Gastroesophageal sphincter (tissue), 3 donors: Measurements from ENCODE around the gene KIAA0825.

Experiments
- CTCF ChIP-seq, 4 experiments: fragments of 200-600 bp in 2 of 4; fragments of 450-650 bp in 2 of 4; sonication (generic) in 1 of 4; IDR thresholded peaks; one replicate each; pipeline ENCODE4 v1.5.1; 2017 to 2019; ENCODE audit warnings: antibody characterized with exemption in 4 of 4, mild to moderate bottlenecking in 2 of 4, moderate library complexity in 2 of 4
- POLR2AphosphoS5 ChIP-seq: sonication (generic); formaldehyde crosslinking; IDR thresholded peaks from one replicate; pipeline ENCODE4 v1.6.1; 2017; ENCODE audit warnings: antibody characterized with exemption

GRCh38 chr5:94361161-94361560, 257.2 kb downstream of the KIAA0825 start:
- TF ChIP-seq CTCF (IDR thresholded peaks at IDR 0.05) (no peak), POLR2AphosphoS5 (no peak)
